GM23338 (cell line): Measurements from ENCODE around the gene PPM1H. TPM values are rescaled to one million over a fixed set of nuclear protein-coding genes. Genes with fewer than 3 reads are reported as not detected.

Experiments used
- ATAC-seq: fragments of 200-7000 bp; cut with Tn5 transposase; 3 replicates; pipeline ENCODE4 v1.9.1; 2020
- DNase-seq: peaks from one replicate; pipeline ENCODE4 v3.0.0-alpha.2; 2015; ENCODE audit warnings: low spot score
- H2AFZ ChIP-seq: fragments of 200-600 bp; sonication (generic); 2 replicates; pipeline ENCODE4 v1.8.0; 2016; ENCODE audit warnings: antibody characterized with exemption, mild to moderate bottlenecking, moderate library complexity
- H3F3A ChIP-seq: fragments of 200-600 bp; sonication (generic); replicated peaks from 2 replicates; pipeline ENCODE4 v1.8.0; 2017; ENCODE audit warnings: antibody characterized with exemption, mixed run types, low read depth
- H3K27ac ChIP-seq: fragments of 200-600 bp; sonication (generic); 2 replicates; pipeline ENCODE4 v1.6.1; 2016; ENCODE audit warnings: low read depth
- H3K27me3 ChIP-seq: fragments of 200-600 bp; sonication (generic); 2 replicates; pipeline ENCODE4 v1.8.0; 2016; ENCODE audit warnings: mild to moderate bottlenecking, mixed run types, moderate library complexity; ENCODE audit not compliant: insufficient read depth
- H3K36me3 ChIP-seq: fragments of 200-600 bp; sonication (generic); 2 replicates; pipeline ENCODE4 v1.8.0; 2016; ENCODE audit warnings: mild to moderate bottlenecking; ENCODE audit not compliant: insufficient read depth
- H3K4me1 ChIP-seq: fragments of 200-600 bp; sonication (generic); 2 replicates; pipeline ENCODE4 v1.8.0; 2016; ENCODE audit warnings: mild to moderate bottlenecking, moderate library complexity; ENCODE audit not compliant: insufficient read depth
- H3K4me2 ChIP-seq: fragments of 200-600 bp; sonication (generic); 2 replicates; pipeline ENCODE4 v1.7.1; 2017; ENCODE audit warnings: mixed run types
- H3K4me3 ChIP-seq: fragments of 200-600 bp; sonication (generic); 2 replicates; pipeline ENCODE4 v1.6.1; 2016; ENCODE audit warnings: mixed run types
- H3K79me2 ChIP-seq: fragments of 200-600 bp; sonication (generic); replicated peaks from 2 replicates; pipeline ENCODE4 v1.8.0; 2017; ENCODE audit warnings: mild to moderate bottlenecking; ENCODE audit not compliant: insufficient read depth
- H3K9me2 ChIP-seq: fragments of 200-600 bp; sonication (generic); 2 replicates; pipeline ENCODE4 v1.8.0; 2017; ENCODE audit not compliant: insufficient read depth
- H4K20me1 ChIP-seq: fragments of 200-600 bp; sonication (generic); replicated peaks from 2 replicates; pipeline ENCODE4 v1.8.0; 2017; ENCODE audit warnings: mild to moderate bottlenecking; ENCODE audit not compliant: insufficient read depth
- H3K27ac Mint-ChIP-seq: 2 replicates; pipeline ENCODE4 v1.8.0; 2020; ENCODE audit warnings: inconsistent platforms, mild to moderate bottlenecking, moderate library complexity, mixed read lengths
- H3K27me3 Mint-ChIP-seq: 3 replicates; pipeline ENCODE4 v1.8.0; 2022; ENCODE audit warnings: low read depth, mild to moderate bottlenecking, moderate library complexity, mixed read lengths, inconsistent platforms; ENCODE audit not compliant: insufficient read depth, poor library complexity
- H3K36me3 Mint-ChIP-seq: 3 replicates; pipeline ENCODE4 v1.8.0; 2021; ENCODE audit warnings: low read depth, mild to moderate bottlenecking, inconsistent platforms, moderate library complexity, mixed read lengths
- H3K4me1 Mint-ChIP-seq: 3 replicates; pipeline ENCODE4 v1.8.0; 2020; ENCODE audit warnings: mild to moderate bottlenecking, inconsistent platforms, mixed read lengths
- H3K4me3 Mint-ChIP-seq: 3 replicates; pipeline ENCODE4 v1.8.0; 2021; ENCODE audit warnings: moderate library complexity, mild to moderate bottlenecking, inconsistent platforms, mixed read lengths
- H3K9me3 Mint-ChIP-seq: 3 replicates; pipeline ENCODE4 v1.8.0; 2020; ENCODE audit warnings: moderate library complexity, mild to moderate bottlenecking, inconsistent platforms, mixed read lengths
- CREB1 ChIP-seq: fragments of 250-450 bp; sonication (Bioruptor Pico); IDR thresholded peaks from 2 replicates; pipeline ENCODE4 v1.5.0; 2020; ENCODE audit warnings: low read depth, mild to moderate bottlenecking, moderate library complexity
- ETS1 ChIP-seq: IDR thresholded peaks from 2 replicates; pipeline ENCODE4 v1.6.1; 2016; ENCODE audit warnings: antibody characterized with exemption
- EZH2 ChIP-seq: fragments of 200-600 bp; sonication (generic); IDR thresholded peaks from one replicate; pipeline ENCODE4 v1.8.0; 2017; ENCODE audit warnings: antibody characterized with exemption, mild to moderate bottlenecking, low read depth; ENCODE audit not compliant: unreplicated experiment
- NANOG ChIP-seq: IDR thresholded peaks from 2 replicates; pipeline ENCODE4 v1.6.1; 2016; ENCODE audit warnings: antibody characterized with exemption, borderline replicate concordance
- REST ChIP-seq: IDR thresholded peaks from one replicate; pipeline ENCODE4 v1.6.1; 2018; ENCODE audit warnings: antibody characterized with exemption; ENCODE audit not compliant: unreplicated experiment
- STAT1 ChIP-seq: IDR thresholded peaks from one replicate; pipeline ENCODE4 v1.6.1; 2016; ENCODE audit warnings: antibody characterized with exemption; ENCODE audit not compliant: unreplicated experiment
- ZNF114 ChIP-seq: fragments of 250-450 bp; sonication (Bioruptor Pico); IDR thresholded peaks from 2 replicates; pipeline ENCODE4 v1.5.0; 2020; ENCODE audit warnings: mild to moderate bottlenecking, moderate library complexity
- ZNF331 ChIP-seq: fragments of 250-450 bp; sonication (Bioruptor Pico); IDR thresholded peaks from 2 replicates; pipeline ENCODE4 v1.5.0; 2020; ENCODE audit warnings: low read depth, mild to moderate bottlenecking, moderate library complexity
- ZNF462 ChIP-seq: fragments of 250-450 bp; sonication (Bioruptor Pico); IDR thresholded peaks from 2 replicates; pipeline ENCODE4 v1.5.0; 2020; ENCODE audit warnings: mild to moderate bottlenecking, moderate library complexity
- polyA plus RNA-seq: library from polyadenylated mRNA; unstranded; fragments of >200 nt; fragmentation: Nextera tagmentation; extraction: Ambion mirVana; gene quantifications from 2 replicates; pipeline ENCODE4 v1.2.1, GENCODE V29; 2016
- total RNA-seq: library from RNA; depleted of rRNA; stranded (reverse); fragments of >200 nt; shearing (Covaris generic); gene quantifications from 2 replicates; pipeline ENCODE4 v1.2.3, GENCODE V29; 2014

PPM1H gene
- total and polyA plus RNA-seq, 2 experiments from 2014 or later, result 11.4 to 41.2 TPM

GRCh38 chr12:62761658-62762057 is 173.3 kb downstream of the PPM1H start (continued):
- no peak for TF ChIP-seq ETS1
- no peak for TF ChIP-seq REST
- TF ChIP-seq NANOG, result no peak
- TF ChIP-seq STAT1, result no peak
- no peak for TF ChIP-seq CREB1
- TF ChIP-seq ZNF114 (CRISPR knock-in tag), result no peak

- Mint-ChIP-seq H3K27ac (no peak overlapping the region), H3K27me3 (peaks cover 2% of the 10 kb centered on the region), H3K4me3 (no peak overlapping the region), H3K4me1 (no peaks in the 10 kb centered on the region), H3K9me3 (peaks cover 26% of the 10 kb centered on the region), H3K36me3 (peaks cover 47% of the 10 kb centered on the region)
- H3K4me2 ChIP-seq, result no peak overlapping the region
- no peaks in the 10 kb centered on the region for H3K9me2 ChIP-seq
- H3F3A ChIP-seq, result no peaks in the 10 kb centered on the region
- no peaks in the 10 kb centered on the region for H3K36me3 ChIP-seq
- H3K4me3 ChIP-seq, result no peak overlapping the region
- H2AFZ ChIP-seq, result no peak overlapping the region
- DNase-seq (no peak), ATAC-seq (no peak)
- no peak overlapping the region for H3K27ac ChIP-seq
- no peaks in the 10 kb centered on the region for H3K4me1 ChIP-seq
- H4K20me1 ChIP-seq, result no peaks in the 10 kb centered on the region; the same call in 1 of the 2 replicates
- no peaks in the 10 kb centered on the region for H3K27me3 ChIP-seq
- H3K79me2 ChIP-seq, result no peaks in the 10 kb centered on the region
- TF ChIP-seq REST (no peak), ZNF462 (no peak), ZNF331 (no peak), EZH2 (no peak), NANOG (no peak)
These were observed 174.2 kb downstream of the PPM1H start for GRCh38 chr12:62760779-62761178.
